TTC549 (cell line): ENCODE results near the gene ZBED4.
"Not testable (repeated sequence)": the region's sequence is repeated elsewhere in the genome, so short reads cannot be mapped to it uniquely, and the experiment has no call there.

ENCODE experiments used
- FAIRE-seq: peaks from 2 replicates; lab custom pipeline; 2012; peaks lifted over from hg19 to GRCh38; lab: Jason Lieb, UNC

Gene ZBED4, protein sequence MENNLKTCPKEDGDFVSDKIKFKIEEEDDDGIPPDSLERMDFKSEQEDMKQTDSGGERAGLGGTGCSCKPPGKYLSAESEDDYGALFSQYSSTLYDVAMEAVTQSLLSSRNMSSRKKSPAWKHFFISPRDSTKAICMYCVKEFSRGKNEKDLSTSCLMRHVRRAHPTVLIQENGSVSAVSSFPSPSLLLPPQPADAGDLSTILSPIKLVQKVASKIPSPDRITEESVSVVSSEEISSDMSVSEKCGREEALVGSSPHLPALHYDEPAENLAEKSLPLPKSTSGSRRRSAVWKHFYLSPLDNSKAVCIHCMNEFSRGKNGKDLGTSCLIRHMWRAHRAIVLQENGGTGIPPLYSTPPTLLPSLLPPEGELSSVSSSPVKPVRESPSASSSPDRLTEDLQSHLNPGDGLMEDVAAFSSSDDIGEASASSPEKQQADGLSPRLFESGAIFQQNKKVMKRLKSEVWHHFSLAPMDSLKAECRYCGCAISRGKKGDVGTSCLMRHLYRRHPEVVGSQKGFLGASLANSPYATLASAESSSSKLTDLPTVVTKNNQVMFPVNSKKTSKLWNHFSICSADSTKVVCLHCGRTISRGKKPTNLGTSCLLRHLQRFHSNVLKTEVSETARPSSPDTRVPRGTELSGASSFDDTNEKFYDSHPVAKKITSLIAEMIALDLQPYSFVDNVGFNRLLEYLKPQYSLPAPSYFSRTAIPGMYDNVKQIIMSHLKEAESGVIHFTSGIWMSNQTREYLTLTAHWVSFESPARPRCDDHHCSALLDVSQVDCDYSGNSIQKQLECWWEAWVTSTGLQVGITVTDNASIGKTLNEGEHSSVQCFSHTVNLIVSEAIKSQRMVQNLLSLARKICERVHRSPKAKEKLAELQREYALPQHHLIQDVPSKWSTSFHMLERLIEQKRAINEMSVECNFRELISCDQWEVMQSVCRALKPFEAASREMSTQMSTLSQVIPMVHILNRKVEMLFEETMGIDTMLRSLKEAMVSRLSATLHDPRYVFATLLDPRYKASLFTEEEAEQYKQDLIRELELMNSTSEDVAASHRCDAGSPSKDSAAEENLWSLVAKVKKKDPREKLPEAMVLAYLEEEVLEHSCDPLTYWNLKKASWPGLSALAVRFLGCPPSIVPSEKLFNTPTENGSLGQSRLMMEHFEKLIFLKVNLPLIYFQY

DNA sequence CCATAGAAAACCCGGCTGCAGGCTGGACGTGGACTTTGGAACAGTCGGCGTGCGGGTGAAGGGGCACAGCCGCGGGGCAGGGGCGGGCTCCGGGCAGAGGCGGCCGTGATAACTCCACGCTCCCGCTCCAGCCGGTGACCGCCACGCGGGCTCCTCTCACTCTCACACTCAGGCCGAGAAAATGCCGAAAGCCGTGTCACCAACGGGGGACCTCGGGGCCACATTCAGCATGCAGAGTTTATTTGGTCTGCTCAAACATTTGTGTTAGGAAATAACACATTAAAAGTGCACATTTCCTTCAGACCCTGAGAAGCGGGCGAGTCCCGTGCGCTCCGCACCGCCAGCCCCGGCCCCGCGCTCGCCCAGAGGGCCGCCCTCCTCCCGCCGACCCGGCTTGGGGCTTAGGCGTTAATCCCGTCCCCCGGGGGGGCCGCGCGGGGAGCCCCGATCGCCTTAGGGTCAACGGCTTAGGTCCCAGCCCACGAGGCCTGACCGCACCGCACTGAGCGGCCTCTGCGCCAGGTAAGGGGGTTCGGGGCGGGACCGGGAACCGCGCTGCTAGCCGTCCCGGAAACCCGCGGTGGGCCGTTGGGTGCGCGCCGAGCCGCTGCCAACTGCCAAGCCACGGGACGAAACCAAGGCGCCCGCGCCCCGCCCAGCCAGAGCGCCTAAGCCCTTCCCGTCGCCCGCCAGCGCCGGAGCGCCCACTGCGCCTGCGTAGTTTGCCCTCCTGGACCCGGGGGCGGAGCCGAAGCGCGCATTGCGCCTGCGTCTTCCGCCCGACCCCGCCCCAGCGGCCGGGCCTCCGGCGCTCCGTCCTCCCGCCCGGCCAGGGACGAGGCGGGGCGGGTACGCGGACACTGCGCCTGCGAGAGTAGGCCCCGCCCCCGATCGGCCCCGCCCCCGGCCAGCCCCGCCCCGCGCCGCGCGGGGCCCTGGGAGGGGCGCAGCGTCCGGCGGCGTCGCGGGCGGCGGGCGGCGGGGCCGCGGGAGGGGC, at the start of gene ZBED4:
Gene ZBED4 (plus strand): TSS at position 947 of the 997 bp plus-strand sequence. CDS start 29,819 bp downstream, outside the sequence.
- FAIRE-seq: no peak

DNA sequence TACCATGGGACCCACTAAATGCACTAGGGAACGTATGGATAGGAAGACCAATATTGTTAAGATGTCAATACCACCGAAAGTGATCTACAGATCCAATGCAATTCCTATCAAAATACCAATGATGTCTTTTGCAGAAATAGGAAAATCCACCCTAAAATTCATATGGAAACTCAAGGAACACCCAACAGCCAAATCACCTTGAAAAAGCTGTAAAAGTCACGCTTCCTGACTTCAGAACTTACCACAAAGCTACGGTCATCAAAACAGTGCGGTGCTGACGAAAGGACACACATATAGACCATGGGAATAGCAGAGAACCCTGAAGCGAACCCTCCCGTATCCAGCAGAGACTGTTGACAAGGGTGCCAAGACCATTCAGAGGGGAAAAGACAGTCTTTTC, 46.5 kb upstream of the ZBED4 start:
- no peak for FAIRE-seq

- FAIRE-seq: no peak
These were observed 45.6 kb upstream of the ZBED4 start for GRCh38 chr22:49807780-49808708.

DNA sequence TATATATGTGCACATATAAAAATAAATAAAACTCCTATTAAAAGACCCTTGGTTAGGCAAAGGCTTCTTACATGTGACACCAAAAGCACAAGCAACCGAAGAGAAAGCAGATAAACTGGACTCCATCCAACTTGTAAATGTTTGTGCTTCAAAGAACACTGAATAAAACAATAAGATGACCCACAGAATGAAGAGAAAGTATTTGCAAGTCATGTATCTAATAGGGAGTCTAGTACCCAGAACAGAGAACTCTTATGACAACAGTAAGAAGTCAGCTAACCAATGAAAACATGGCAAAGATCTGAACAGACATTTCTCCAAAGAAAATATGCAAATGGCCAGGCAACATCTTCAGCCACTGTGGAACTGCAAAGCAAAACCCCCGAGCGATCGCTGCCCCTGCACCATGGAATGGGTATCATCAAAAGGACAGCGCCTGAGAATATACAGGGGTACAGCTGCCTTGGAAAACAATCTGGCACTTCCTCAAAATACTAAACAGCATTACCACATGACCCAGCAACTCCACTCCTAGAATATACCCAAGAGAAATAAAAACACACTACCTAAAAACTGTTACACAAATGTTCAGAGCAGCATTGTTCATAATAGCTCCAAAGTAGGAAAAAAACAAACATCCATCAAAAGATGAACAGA, 43.2 kb upstream of the ZBED4 start:
- FAIRE-seq: no peak

- no peak for FAIRE-seq
These were observed 42.4 kb upstream of the ZBED4 start for GRCh38 chr22:49811020-49811791.

DNA sequence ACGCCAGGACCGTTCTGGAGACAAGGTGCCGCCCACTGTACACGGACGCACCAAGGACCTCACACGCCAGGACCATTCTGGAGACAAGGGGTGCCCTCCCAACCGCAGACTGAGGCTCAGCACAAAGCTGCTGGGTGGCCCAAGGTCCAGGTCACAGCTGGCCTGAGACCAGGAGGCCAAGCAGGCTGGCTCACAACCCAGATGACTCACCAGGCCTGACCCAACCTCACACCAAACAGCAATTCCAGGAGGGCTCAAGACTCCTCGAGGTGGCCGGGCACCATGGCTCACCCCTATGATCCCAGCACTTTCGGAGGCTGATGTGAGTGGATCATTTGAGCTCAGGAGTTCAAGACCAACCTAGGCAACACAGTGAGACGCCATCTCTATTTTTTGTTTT, 40.8 kb upstream of the ZBED4 start:
- FAIRE-seq: no peak

DNA sequence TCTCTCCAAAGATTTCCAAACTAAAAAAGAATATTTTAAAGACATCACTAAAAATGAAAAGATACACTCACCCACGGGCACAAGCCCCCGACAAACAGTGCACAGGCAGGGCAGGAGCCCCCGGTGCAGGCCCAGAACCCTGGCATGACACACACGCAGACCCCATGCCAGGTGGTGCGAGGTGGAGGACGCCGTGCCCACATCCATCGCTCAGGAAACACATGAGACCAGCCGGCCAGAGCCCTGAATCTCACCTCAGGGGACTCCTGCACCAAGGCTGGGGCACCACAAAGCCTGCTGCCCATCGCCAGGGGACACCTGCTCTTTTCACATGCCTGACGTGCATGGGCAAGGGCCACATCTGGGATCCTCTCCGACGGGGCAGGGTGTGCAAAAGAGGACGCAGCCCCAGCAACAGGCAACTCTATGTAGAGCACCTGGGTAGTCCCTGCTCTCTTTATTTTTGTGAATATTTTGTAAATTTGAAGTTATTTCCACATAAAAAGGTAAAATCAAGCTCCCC, 39.4 kb upstream of the ZBED4 start:
- no peak for FAIRE-seq

DNA sequence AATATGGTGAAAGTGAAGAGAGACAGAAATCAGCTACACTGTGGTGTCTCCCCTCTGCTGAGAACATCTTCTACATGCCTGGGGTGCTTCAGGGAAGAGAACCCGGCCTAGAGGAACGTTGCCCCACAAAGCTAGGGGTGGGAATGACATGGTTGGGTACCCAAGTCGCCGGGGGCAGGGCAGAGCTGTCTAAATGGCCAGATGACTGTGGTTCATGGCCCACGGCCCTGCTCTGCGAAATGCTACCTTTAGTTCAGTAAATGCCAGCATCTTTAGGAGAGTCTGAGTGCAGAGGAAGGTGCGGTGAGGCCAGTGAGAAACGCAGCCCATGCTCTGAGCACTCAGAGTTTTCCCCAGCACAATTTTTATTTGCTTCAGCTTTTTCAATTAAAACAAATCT, 38.8 kb upstream of the ZBED4 start:
- FAIRE-seq: no peak

GRCh38 chr22:49815641-49816091, 38.0 kb upstream of the ZBED4 start:
- FAIRE-seq: no peak

DNA sequence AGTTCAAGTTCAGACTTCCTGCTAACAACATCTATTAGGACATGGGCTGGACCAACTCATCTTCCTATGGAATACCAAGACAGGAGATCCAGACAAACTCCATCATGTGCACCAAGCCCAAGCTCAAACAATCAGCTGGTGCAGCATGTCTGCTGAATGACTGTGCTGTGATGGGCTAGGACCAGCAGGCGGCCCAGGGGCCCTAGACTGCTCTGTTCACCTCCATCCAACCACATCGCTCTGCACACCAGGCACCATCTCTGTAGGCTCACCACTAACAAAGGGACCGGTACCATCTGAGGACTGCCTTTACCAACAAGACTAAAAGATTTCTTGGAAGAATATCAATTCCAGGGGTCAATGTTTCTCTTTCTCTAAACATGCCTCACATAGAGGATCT, 36.3 kb upstream of the ZBED4 start:
- no peak for FAIRE-seq

DNA sequence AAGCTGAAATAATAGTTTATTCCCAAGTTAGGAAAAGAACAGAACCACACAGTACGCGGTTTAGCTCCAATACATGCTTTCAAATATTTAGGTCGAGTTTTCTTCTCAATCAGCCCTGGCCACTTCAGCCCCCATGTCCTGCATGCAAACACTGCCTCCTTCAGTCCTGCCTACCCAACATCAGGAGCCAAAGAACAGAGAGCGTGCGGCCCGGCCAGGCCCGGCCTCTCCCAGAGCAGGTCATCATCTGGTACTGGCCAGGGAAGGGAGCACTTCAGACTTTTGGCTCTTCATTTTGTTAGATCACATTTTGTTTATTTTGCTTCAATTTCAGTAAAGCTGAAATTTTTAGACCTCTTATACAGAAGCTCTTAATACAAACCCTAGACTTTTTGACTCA, 32.7 kb upstream of the ZBED4 start:
- no peak for FAIRE-seq

DNA sequence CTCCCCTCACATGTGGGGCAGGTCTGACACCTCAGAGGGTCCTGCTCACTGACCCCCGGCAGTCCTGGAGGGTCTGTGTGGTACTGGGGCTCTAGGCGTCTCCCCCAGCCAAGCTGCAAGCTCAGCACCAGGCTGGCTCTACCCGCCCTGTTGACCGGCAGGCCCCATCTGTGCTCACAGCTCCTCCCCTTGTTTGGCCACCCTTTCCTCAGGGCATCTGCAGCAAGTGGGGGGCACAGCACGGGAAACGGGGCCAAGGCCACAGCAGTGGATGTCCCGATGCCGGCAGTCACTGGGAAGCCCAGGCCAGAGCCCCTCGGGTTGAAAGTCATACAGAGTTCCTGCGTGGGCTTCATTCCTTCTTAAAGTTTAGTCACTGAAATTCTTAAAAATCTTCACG, 31.9 kb upstream of the ZBED4 start:
- FAIRE-seq: not testable (repeated sequence)

DNA sequence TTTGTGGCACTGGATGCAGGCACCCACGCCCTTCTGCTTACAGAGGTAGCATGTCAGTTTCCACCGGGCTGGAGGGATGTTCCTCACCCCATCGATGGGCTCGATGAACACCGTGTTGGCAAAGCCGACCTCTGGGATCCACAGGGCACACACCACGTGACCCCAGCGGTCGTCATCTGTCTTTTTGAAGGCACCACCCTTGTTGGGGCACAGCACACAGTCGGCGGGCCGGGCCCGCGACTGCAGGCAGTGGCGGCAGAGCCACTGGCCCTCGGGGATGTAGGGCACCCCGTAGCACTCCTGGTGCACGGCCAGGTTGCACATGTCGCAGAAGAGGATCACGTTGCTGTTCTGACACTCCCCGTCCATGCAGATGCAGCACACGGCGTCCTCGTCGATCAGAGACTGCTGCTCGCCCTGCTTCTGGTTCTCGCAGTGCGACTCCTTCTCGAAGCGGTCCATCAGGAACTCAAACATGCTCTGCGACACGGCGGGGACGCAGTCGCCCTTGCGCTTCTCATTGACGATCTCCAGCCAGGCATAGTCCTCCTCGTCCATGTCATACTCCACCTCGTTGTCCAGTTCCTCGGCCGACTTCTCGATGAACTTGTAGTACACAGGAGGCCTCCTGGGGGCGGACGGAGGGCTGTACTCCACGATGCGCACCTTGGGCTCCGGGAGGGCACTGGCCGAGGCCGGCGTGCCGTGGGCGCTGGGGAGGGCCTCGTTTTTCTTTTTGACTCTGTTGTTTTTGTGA, 30.2 kb upstream of the ZBED4 start:
- FAIRE-seq: no peak

- no peak for FAIRE-seq
These were observed 29.3 kb upstream of the ZBED4 start for GRCh38 chr22:49824185-49824925.

- no peak for FAIRE-seq
These were observed 28.7 kb upstream of the ZBED4 start for GRCh38 chr22:49824936-49825335.

- FAIRE-seq: no peak
These were observed 28.2 kb upstream of the ZBED4 start for GRCh38 chr22:49825436-49825835.

GRCh38 chr22:49825944-49826602, 27.6 kb upstream of the ZBED4 start:
- no peak for FAIRE-seq
